ENCODE data around the gene SPOCD1. TPM values are rescaled to one million over a fixed set of nuclear protein-coding genes. Genes with fewer than 3 reads are reported as not detected.
"Not testable (repeated sequence)": the region's sequence is repeated elsewhere in the genome, so short reads cannot be mapped to it uniquely, and the experiment has no call there.

The SPOCD1 gene
- polyA plus RNA-seq, 3 donors: not detected

DNA sequence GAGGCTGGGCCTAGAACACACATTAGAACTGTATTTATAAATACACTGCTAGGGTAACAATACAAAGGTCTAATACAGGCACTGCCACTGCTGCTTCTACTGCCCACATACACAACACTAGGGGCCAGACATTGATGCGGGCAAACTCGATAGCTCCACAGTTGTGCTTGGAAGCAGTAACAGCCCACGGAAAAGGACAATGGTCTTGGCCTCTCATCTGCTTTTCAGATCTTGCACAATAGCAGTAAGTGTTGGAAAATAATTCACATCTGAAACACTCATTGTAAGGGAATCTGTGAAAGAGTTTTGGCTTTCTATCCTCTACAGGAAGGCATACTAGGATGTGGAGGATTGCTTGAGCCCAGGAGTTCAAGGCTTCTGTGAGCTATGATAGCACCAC lies 6.9 kb upstream of the SPOCD1 start:
- no peaks in the 10 kb centered on the region for H4K20me1 ChIP-seq (ENCODE audit: insufficient read depth, low read length)
- H3K27ac ChIP-seq (ENCODE audit: low read depth in 1 of 2, low read length in 2 of 2): no peak overlapping the region
- TF ChIP-seq, protein P1, sequence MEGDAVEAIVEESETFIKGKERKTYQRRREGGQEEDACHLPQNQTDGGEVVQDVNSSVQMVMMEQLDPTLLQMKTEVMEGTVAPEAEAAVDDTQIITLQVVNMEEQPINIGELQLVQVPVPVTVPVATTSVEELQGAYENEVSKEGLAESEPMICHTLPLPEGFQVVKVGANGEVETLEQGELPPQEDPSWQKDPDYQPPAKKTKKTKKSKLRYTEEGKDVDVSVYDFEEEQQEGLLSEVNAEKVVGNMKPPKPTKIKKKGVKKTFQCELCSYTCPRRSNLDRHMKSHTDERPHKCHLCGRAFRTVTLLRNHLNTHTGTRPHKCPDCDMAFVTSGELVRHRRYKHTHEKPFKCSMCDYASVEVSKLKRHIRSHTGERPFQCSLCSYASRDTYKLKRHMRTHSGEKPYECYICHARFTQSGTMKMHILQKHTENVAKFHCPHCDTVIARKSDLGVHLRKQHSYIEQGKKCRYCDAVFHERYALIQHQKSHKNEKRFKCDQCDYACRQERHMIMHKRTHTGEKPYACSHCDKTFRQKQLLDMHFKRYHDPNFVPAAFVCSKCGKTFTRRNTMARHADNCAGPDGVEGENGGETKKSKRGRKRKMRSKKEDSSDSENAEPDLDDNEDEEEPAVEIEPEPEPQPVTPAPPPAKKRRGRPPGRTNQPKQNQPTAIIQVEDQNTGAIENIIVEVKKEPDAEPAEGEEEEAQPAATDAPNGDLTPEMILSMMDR (IDR thresholded peaks at IDR 0.05): no peak
- Mint-ChIP-seq H3K4me3 (no peak overlapping the region), H3K36me3 (no peaks in the 10 kb centered on the region), H3K27me3 (ENCODE audit: low read depth in 3 of 3) (peaks cover 1 to 3% (median 3%) of the 10 kb centered on the region in 3 donors), H3K27ac (no peak overlapping the region), H3K9me3 (no peaks in the 10 kb centered on the region), H3K4me1 (peaks cover 25% of the 10 kb centered on the region)
- peaks cover 10 to 26% of the 10 kb centered on the region in 2 donors for H3K4me1 ChIP-seq (ENCODE audit: control insufficient read depth in 1 of 2, insufficient read depth in 2 of 2, low read length in 2 of 2)
- no peaks in the 10 kb centered on the region for H3K9me3 ChIP-seq (replicated peaks in 1 of 2; ENCODE audit: control insufficient read depth in 1 of 2, insufficient read depth in 1 of 2, low read length in 2 of 2)
- no peak for DNase-seq
- H3K9ac ChIP-seq (ENCODE audit: insufficient read depth, low read length, poor library complexity, severe bottlenecking): no peak overlapping the region
- no peaks in the 10 kb centered on the region for H3K27me3 ChIP-seq (ENCODE audit: control insufficient read depth in 2 of 2, insufficient read depth in 2 of 2, low read length in 2 of 2)
- H3K4me2 ChIP-seq (replicated peaks; ENCODE audit: extremely low read depth, low read length, poor library complexity, severe bottlenecking): no peak overlapping the region
- WGBS (ENCODE audit: insufficient coverage): no CpG with 5 or more reads among the region's 3 CpGs
- intact Hi-C loops (cut with micrococcal nuclease): no loop called here
- H3K36me3 ChIP-seq (replicated peaks in 1 of 2; ENCODE audit: control insufficient read depth in 1 of 2, insufficient read depth in 2 of 2, low read length in 2 of 2): no peaks in the 10 kb centered on the region
- H3K4me3 ChIP-seq (replicated peaks in 1 of 3; ENCODE audit: low read depth in 2 of 3, low read length in 3 of 3): no peak overlapping the region
- no peaks in the 10 kb centered on the region for H3K79me2 ChIP-seq (ENCODE audit: insufficient read depth, low read length)
- no peak overlapping the region for H2AFZ ChIP-seq (ENCODE audit: insufficient read depth, low read depth, low read length, poor library complexity, severe bottlenecking)

DNA sequence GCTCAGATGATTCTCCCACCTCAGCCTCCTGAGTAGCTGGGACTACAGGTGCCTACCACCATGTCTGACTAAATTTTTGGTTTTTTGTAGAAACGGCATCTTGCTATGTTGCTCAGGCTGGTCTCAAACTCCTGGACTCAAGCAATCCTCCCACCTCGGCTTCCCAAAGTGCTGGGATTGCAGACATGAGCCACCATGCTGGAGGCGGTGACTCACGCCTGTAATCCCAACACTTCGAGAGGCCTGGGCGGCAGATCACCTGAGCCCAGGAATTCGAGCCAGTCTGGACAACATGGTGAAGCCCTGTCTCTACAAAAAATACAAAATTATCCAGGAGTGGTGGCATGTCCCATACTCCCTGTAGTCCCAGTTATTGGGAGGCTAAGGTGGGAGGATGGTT lies 4.4 kb upstream of the SPOCD1 start:
- H3K9ac ChIP-seq (ENCODE audit: insufficient read depth, low read length, poor library complexity, severe bottlenecking); DNase-seq; H4K20me1 ChIP-seq (ENCODE audit: insufficient read depth, low read length); H3K79me2 ChIP-seq (ENCODE audit: insufficient read depth, low read length); H3K27me3 Mint-ChIP-seq (ENCODE audit: low read depth in 3 of 3); H3K36me3 ChIP-seq (replicated peaks in 1 of 2; ENCODE audit: control insufficient read depth in 1 of 2, insufficient read depth in 2 of 2, low read length in 2 of 2); H3K27ac Mint-ChIP-seq; H2AFZ ChIP-seq (ENCODE audit: insufficient read depth, low read depth, low read length, poor library complexity, severe bottlenecking); H3K36me3 Mint-ChIP-seq; H3K27ac ChIP-seq (ENCODE audit: low read depth in 1 of 2, low read length in 2 of 2); H3K4me3 Mint-ChIP-seq; H3K9me3 Mint-ChIP-seq; H3K4me2 ChIP-seq (replicated peaks; ENCODE audit: extremely low read depth, low read length, poor library complexity, severe bottlenecking); H3K4me1 ChIP-seq (ENCODE audit: control insufficient read depth in 1 of 2, insufficient read depth in 2 of 2, low read length in 2 of 2); intact Hi-C loops (cut with micrococcal nuclease); H3K27me3 ChIP-seq (ENCODE audit: control insufficient read depth in 2 of 2, insufficient read depth in 2 of 2, low read length in 2 of 2); H3K9me3 ChIP-seq (replicated peaks in 1 of 2; ENCODE audit: control insufficient read depth in 1 of 2, insufficient read depth in 1 of 2, low read length in 2 of 2); H3K4me3 ChIP-seq (replicated peaks in 1 of 3; ENCODE audit: low read depth in 2 of 3, low read length in 3 of 3): not testable (repeated sequence)
- WGBS (ENCODE audit: insufficient coverage): 96% methylated on average over 4 of the region's 7 CpGs
- peaks cover 26% of the 10 kb centered on the region for H3K4me1 Mint-ChIP-seq

Data from CD14-positive monocyte (primary cell).